ENCODE measurements around the gene IARS1.

DNA sequence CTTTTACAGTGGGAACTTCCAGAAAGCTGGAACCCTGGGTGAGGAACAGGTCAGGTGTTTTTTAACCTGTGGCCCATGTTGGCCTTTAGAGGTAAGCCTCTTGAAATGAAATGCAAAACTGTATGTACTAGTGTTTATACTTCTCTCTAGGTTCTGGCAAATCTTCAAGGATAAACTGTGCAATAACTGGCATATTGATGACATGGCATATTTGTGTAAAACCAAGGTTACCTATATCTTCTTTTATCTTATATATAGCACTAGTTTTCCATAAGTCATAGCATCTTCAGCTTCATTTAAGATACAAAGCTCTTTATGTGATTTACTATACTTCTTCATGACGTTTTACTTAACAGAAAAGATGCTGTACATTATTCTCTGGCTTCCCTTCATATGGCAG, 7.4 kb upstream of the IARS1 start:
- no peak for TF ChIP-seq CTCF (conservative IDR thresholded peaks at IDR 0.05; ENCODE audit: low read length)
- TF ChIP-seq EZH2phosphoT487 (IDR thresholded peaks at IDR 0.05; ENCODE audit: borderline replicate concordance): no peak
